K562 (cell line): ENCODE measurements around the gene TEX53. TPM values are rescaled to one million over a fixed set of nuclear protein-coding genes. Genes with fewer than 3 reads are reported as not detected.
A peak's percentile ranks its signal among the peaks of the same experiment; 100 is the strongest.

ENCODE experiments used
- ATAC-seq: fragments of 200-7000 bp; cut with Tn5 transposase; 3 replicates; pipeline ENCODE4 v1.9.1; 2020; ENCODE audit warnings: moderate library complexity
- BruUV-seq: library from RNA; stranded (reverse); fragments of 400-500 nt; replicated peaks from 2 replicates; lab custom pipeline; 2021; lab: Mats Ljungman, UMichigan
- CTCF ChIA-PET: fragments of 300-600 bp; formaldehyde crosslinking; extraction: SDS; loops from one replicate; lab custom pipeline; 2021; ENCODE audit warnings: low intra/inter-chr PET ratio; lab: Yijun Ruan, JAX
- POLR2A ChIA-PET: fragments of 300-600, 350-650 bp; sonication (Branson Sonifier 250); formaldehyde crosslinking; extraction: SDS; loops from one replicate; lab custom pipeline; 2021; ENCODE audit warnings: antibody characterized with exemption, inconsistent platforms; lab: Yijun Ruan, JAX
- DNase-seq, 4 experiments: peaks; one replicate each; pipeline versions ENCODE4 v3.0.0 to v3.0.0-alpha.2; 2011 to 2018; ENCODE audit warnings: low spot score in 3 of 4, mixed read lengths in 3 of 4; ENCODE audit errors: extremely low read depth in 1 of 4
- FAIRE-seq: peaks from 2 replicates; lab custom pipeline; 2011; peaks lifted over from hg19 to GRCh38; lab: Jason Lieb, UNC
- H2AFZ ChIP-seq: 2 replicates; pipeline ENCODE4 v1.6.0; 2011; ENCODE audit warnings: low read depth, low read length, control low read depth, inconsistent platforms
- H3K27ac ChIP-seq: fragments of 200-600 bp; 3 replicates; pipeline ENCODE4 v1.8.0; 2011; ENCODE audit warnings: low read depth, mild to moderate bottlenecking, control low read depth, inconsistent platforms, low read length, moderate library complexity, mixed read lengths; ENCODE audit errors: extremely low read depth
- H3K27me3 ChIP-seq, 2 experiments: fragments of 300-600 bp in 1 of 2; 2 replicates in 1 of 2; 3 replicates in 1 of 2; pipeline versions ENCODE4 v1.6.0 to v1.8.0; 2011; ENCODE audit warnings: inconsistent platforms in 2 of 2, low read length in 2 of 2, mild to moderate bottlenecking in 1 of 2, mixed read lengths in 1 of 2, moderate library complexity in 1 of 2; ENCODE audit not compliant: control insufficient read depth in 2 of 2, insufficient read depth in 2 of 2
- H3K36me3 ChIP-seq: fragments of 300-600 bp; 3 replicates; pipeline ENCODE4 v1.8.0; 2011; ENCODE audit warnings: mild to moderate bottlenecking, low read length, inconsistent platforms; ENCODE audit not compliant: control insufficient read depth, insufficient read depth
- H3K4me1 ChIP-seq, 2 experiments: fragments of 200-600 bp in 1 of 2; replicated peaks in 1 of 2; 2 replicates in 1 of 2; 3 replicates in 1 of 2; pipeline versions ENCODE4 v1.5.1 to v1.8.0; 2011; ENCODE audit warnings: inconsistent platforms in 2 of 2, low read length in 2 of 2, mild to moderate bottlenecking in 1 of 2, mixed read lengths in 1 of 2, moderate library complexity in 1 of 2; ENCODE audit not compliant: control insufficient read depth in 2 of 2, insufficient read depth in 2 of 2
- H3K4me2 ChIP-seq: 2 replicates; pipeline ENCODE4 v1.6.1; 2011; ENCODE audit warnings: low read length, control low read depth, inconsistent platforms, mixed read lengths; ENCODE audit not compliant: insufficient read depth
- H3K4me3 ChIP-seq: fragments of 200-600 bp; sonication (generic), shearing (Covaris generic); 2 replicates; pipeline ENCODE4 v1.5.1; 2016; ENCODE audit warnings: control low read depth, inconsistent platforms
- H3K79me2 ChIP-seq: fragments of 200-600 bp; 3 replicates; pipeline ENCODE4 v1.8.0; 2011; ENCODE audit warnings: low read length, inconsistent platforms; ENCODE audit not compliant: control insufficient read depth, insufficient read depth
- H3K9ac ChIP-seq, 2 experiments: 2 replicates each; pipeline versions ENCODE4 v1.6.0 to v1.6.1; 2011; ENCODE audit warnings: low read depth in 2 of 2, low read length in 2 of 2, control low read depth in 1 of 2, inconsistent platforms in 1 of 2, mild to moderate bottlenecking in 1 of 2, mixed read lengths in 1 of 2; ENCODE audit not compliant: insufficient read depth in 1 of 2
- H3K9me1 ChIP-seq: one replicate; pipeline ENCODE4 v1.6.0; 2011; ENCODE audit warnings: inconsistent platforms, mild to moderate bottlenecking, low read length, moderate library complexity; ENCODE audit not compliant: control insufficient read depth, insufficient read depth
- H3K9me3 ChIP-seq: replicated peaks from 2 replicates; pipeline ENCODE4 v1.5.1; 2011; ENCODE audit warnings: low read depth, low read length, inconsistent platforms; ENCODE audit not compliant: control insufficient read depth, insufficient read depth
- H4K20me1 ChIP-seq: replicated peaks from 2 replicates; pipeline ENCODE4 v1.6.1; 2011; ENCODE audit warnings: low read length, inconsistent platforms, mixed read lengths; ENCODE audit not compliant: control insufficient read depth, insufficient read depth
- CBFA2T3 ChIP-seq: fragments of 450-650 bp; IDR thresholded peaks from 2 replicates; pipeline ENCODE4 v1.6.1; 2017
- FOXP1 ChIP-seq: sonication (generic); formaldehyde crosslinking; IDR thresholded peaks from 2 replicates; pipeline ENCODE4 v1.8.0; 2022; ENCODE audit warnings: mild to moderate bottlenecking, missing genetic modification reagents
- KDM1A ChIP-seq, 2 experiments: fragments of 450-650 bp; IDR thresholded peaks; 2 replicates each; pipeline ENCODE4 v1.6.1; 2016; ENCODE audit warnings: mild to moderate bottlenecking in 2 of 2
- NR4A1 ChIP-seq, 2 experiments: fragments of 250-450 bp in 1 of 2; fragments of 450-650 bp in 1 of 2; sonication (Bioruptor Pico) in 1 of 2; IDR thresholded peaks; 2 replicates each; pipeline versions ENCODE4 v1.4.0 to v1.6.1; 2016 to 2020; ENCODE audit warnings: mild to moderate bottlenecking in 2 of 2, missing compliant biosample characterization in 1 of 2, missing genetic modification characterization in 1 of 2, moderate library complexity in 1 of 2
- TCF3 ChIP-seq: sonication (generic); formaldehyde crosslinking; IDR thresholded peaks from 2 replicates; pipeline ENCODE4 v1.4.0; 2020; ENCODE audit warnings: mild to moderate bottlenecking, missing genetic modification reagents
- TRIM24 ChIP-seq, 2 experiments: fragments of 450-650 bp; IDR thresholded peaks; 2 replicates each; pipeline ENCODE4 v1.6.1; 2016
- YY1 ChIP-seq, 3 experiments: IDR thresholded peaks; 2 replicates each; pipeline ENCODE4 v1.6.1; 2011; ENCODE audit warnings: low read length in 2 of 3, mild to moderate bottlenecking in 2 of 3, moderate library complexity in 2 of 3, borderline replicate concordance in 1 of 3, control low read depth in 1 of 3, low read depth in 1 of 3; ENCODE audit not compliant: insufficient read depth in 3 of 3, insufficient replicate concordance in 2 of 3, control insufficient read depth in 1 of 3, insufficient read length in 1 of 3; ENCODE audit errors: extremely low read depth in 1 of 3
- WGBS: fragments of 100-300 bp; shearing (Covaris generic); methylation state at CpG from one replicate; pipeline ENCODE4 v1.1.6; 2016; ENCODE audit warnings: low coverage, mixed read lengths; ENCODE audit not compliant: insufficient coverage; ENCODE audit errors: missing lambda C conversion rate; 5-methylcytosine and 5-hydroxymethylcytosine counted together
- in situ Hi-C: fragments of 300-500 bp; cut with MboI; formaldehyde crosslinking; loops from 4 replicates; pipeline ENCODE4 v1.15.0; 2018; ENCODE audit warnings: inconsistent platforms, mixed read lengths
- intact Hi-C: fragments of 100-400 bp; cut with micrococcal nuclease; formaldehyde crosslinking; loops from 2 replicates; pipeline ENCODE4 v1.14.2; 2022
- polyA plus RNA-seq, 8 experiments: library from polyadenylated mRNA; depleted of rRNA in 4 of 8; stranded (reverse) in 5 of 8; unstranded in 3 of 8; fragments of >200 nt; fragmentation: Nextera tagmentation in 2 of 8; fragmentation: Illumina TruSeq in 1 of 8; extraction: Ambion mirVana in 2 of 8; extraction: Trizol in 1 of 8; gene quantifications; 2 replicates each; pipeline versions ENCODE4 v1.2.1 to v1.2.3, GENCODE V29; 2011 to 2014; ENCODE audit warnings: inconsistent platforms in 1 of 8, missing spikeins in 1 of 8
- total RNA-seq, 7 experiments: library from RNA; depleted of rRNA in 6 of 7; stranded (reverse); fragments of >200 nt in 6 of 7; fragmentation: Illumina TruSeq in 2 of 7; extraction: Trizol in 2 of 7; gene quantifications; 2 replicates each; pipeline versions ENCODE4 v1.2.1 to v1.2.3, GENCODE V29; 2011 to 2021; ENCODE audit warnings: low replicate concordance in 1 of 7
- TF ChIP-seq, protein P1 (sequence below): sonication (generic); formaldehyde crosslinking; IDR thresholded peaks from 2 replicates; pipeline ENCODE4 v1.8.0; 2022; ENCODE audit warnings: mild to moderate bottlenecking, low read depth, missing genetic modification reagents
- TF ChIP-seq, protein P2 (sequence below): sonication (generic); formaldehyde crosslinking; IDR thresholded peaks from 2 replicates; pipeline ENCODE4 v1.8.1; 2023; ENCODE audit warnings: mild to moderate bottlenecking, missing genetic modification reagents
- TF ChIP-seq, protein P3 (sequence below): fragments of 200-800 bp; sonication (Bioruptor generic); IDR thresholded peaks from 2 replicates; pipeline ENCODE4 v1.6.1; 2017; ENCODE audit warnings: missing genetic modification characterization, missing compliant biosample characterization

TEX53 gene
- total and polyA plus RNA-seq, 9 of the 15 experiments (the other 6 are each of a cell fraction or from before 2014, with no cell fraction given) = not detected

GRCh38 chr9:114616684-114617520 lies 40.7 kb downstream of the TEX53 start:
- ChIA-PET CTCF (no interaction called here), POLR2A (interaction anchor here (1.2 kb wide), 1 partner anchor 10 kb away, joined by 6 read pairs; no protein-coding TSS in a partner anchor)
- peak overlapping the region; percentile 57 for H3K4me2 ChIP-seq
- no peaks in the 10 kb centered on the region for H3K9me1 ChIP-seq
- FAIRE-seq = peak; percentile 76
- H3K9me3 ChIP-seq = peaks cover 7% of the 10 kb centered on the region
- peak; percentile 48 to 76 (median 64) for DNase-seq
- in situ Hi-C loops = no loop called here
- peaks cover 21% of the 10 kb centered on the region; the same call in 2 of the 3 replicates for H3K36me3 ChIP-seq
- BruUV-seq = no TSS peak
- peak overlapping the region; percentile 15; the same call in 1 of the 2 replicates for H2AFZ ChIP-seq
- peak overlapping the region in 1 of 2 experiments; percentile 18; a peak in 2 of 4 replicates for H3K9ac ChIP-seq
- peaks cover 13 to 16% of the 10 kb centered on the region in 2 experiments for H3K4me1 ChIP-seq
- intact Hi-C loops = no loop called here
- peak; percentile 83 for ATAC-seq
- WGBS = 17% methylated on average over 3 of the region's 4 CpGs
- no peak overlapping the region for H3K4me3 ChIP-seq
- H3K27ac ChIP-seq = peak overlapping the region; percentile 69; the same call in 2 of the 3 replicates
- H4K20me1 ChIP-seq = no peaks in the 10 kb centered on the region
- H3K79me2 ChIP-seq = peaks cover 33% of the 10 kb centered on the region
- H3K27me3 ChIP-seq = no peaks in the 10 kb centered on the region
- TF ChIP-seq TCF3 (peak; percentile 70), CBFA2T3 (peak; percentile 81), TRIM24 (IDR thresholded peaks at IDR 0.05) (peak; percentile 42 to 66; a peak in 2 of 4 replicates), FOXP1 (CRISPR knock-in tag) (no peak), YY1 (IDR thresholded peaks at IDR 0.05; ENCODE audit: borderline replicate concordance in 1 of 3, control insufficient read depth in 1 of 3, extremely low read depth in 1 of 3, insufficient read depth in 3 of 3, insufficient read length in 1 of 3, insufficient replicate concordance in 2 of 3, low read depth in 1 of 3, low read length in 2 of 3) (peak in 1 of 3 experiments; percentile 52), KDM1A (IDR thresholded peaks at IDR 0.05) (0 out of 4 replicates have a peak, but pooled peaks of 1 of the 2 experiments have one; percentile 21), NR4A1 (CRISPR knock-in tag; IDR thresholded peaks at IDR 0.05) (no peak), NR4A1 (tag; IDR thresholded peaks at IDR 0.05) (0 out of 2 replicates have a peak, but pooled peaks have one; percentile 30)
- TF ChIP-seq, protein P1, sequence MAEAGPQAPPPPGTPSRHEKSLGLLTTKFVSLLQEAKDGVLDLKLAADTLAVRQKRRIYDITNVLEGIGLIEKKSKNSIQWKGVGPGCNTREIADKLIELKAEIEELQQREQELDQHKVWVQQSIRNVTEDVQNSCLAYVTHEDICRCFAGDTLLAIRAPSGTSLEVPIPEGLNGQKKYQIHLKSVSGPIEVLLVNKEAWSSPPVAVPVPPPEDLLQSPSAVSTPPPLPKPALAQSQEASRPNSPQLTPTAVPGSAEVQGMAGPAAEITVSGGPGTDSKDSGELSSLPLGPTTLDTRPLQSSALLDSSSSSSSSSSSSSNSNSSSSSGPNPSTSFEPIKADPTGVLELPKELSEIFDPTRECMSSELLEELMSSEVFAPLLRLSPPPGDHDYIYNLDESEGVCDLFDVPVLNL (CRISPR knock-in tag) = no peak
- TF ChIP-seq, protein P2, sequence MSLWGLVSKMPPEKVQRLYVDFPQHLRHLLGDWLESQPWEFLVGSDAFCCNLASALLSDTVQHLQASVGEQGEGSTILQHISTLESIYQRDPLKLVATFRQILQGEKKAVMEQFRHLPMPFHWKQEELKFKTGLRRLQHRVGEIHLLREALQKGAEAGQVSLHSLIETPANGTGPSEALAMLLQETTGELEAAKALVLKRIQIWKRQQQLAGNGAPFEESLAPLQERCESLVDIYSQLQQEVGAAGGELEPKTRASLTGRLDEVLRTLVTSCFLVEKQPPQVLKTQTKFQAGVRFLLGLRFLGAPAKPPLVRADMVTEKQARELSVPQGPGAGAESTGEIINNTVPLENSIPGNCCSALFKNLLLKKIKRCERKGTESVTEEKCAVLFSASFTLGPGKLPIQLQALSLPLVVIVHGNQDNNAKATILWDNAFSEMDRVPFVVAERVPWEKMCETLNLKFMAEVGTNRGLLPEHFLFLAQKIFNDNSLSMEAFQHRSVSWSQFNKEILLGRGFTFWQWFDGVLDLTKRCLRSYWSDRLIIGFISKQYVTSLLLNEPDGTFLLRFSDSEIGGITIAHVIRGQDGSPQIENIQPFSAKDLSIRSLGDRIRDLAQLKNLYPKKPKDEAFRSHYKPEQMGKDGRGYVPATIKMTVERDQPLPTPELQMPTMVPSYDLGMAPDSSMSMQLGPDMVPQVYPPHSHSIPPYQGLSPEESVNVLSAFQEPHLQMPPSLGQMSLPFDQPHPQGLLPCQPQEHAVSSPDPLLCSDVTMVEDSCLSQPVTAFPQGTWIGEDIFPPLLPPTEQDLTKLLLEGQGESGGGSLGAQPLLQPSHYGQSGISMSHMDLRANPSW (CRISPR knock-in tag) = no peak
- TF ChIP-seq, protein P3, sequence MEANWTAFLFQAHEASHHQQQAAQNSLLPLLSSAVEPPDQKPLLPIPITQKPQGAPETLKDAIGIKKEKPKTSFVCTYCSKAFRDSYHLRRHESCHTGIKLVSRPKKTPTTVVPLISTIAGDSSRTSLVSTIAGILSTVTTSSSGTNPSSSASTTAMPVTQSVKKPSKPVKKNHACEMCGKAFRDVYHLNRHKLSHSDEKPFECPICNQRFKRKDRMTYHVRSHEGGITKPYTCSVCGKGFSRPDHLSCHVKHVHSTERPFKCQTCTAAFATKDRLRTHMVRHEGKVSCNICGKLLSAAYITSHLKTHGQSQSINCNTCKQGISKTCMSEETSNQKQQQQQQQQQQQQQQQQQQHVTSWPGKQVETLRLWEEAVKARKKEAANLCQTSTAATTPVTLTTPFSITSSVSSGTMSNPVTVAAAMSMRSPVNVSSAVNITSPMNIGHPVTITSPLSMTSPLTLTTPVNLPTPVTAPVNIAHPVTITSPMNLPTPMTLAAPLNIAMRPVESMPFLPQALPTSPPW (CRISPR knock-in tag) = peak; percentile 77
